ENCODE results near the gene BCDIN3D.
"Not testable (repeated sequence)": the region's sequence is repeated elsewhere in the genome, so short reads cannot be mapped to it uniquely, and the experiment has no call there.

The BCDIN3D gene

DNA sequence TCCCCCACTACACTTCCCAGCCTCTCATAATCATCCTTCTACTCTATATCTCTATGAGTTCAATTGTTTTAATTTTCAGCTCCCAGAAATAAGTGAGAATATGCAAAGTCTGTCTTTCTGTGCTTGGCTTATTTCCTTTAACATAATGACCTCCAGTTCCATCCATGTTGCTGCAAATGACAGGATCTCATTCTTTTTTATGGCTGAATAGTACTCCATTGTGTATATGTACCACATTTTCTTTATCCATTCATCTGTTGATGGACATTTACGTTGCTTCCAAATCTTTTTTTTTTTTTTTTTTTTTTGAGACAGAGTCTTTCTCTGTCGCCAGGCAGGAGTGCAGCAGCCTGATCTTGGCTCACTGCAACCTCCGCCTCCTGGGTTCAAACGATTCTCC is 13.0 kb upstream of the BCDIN3D start:
- not testable (repeated sequence) for DNase-seq

DNA sequence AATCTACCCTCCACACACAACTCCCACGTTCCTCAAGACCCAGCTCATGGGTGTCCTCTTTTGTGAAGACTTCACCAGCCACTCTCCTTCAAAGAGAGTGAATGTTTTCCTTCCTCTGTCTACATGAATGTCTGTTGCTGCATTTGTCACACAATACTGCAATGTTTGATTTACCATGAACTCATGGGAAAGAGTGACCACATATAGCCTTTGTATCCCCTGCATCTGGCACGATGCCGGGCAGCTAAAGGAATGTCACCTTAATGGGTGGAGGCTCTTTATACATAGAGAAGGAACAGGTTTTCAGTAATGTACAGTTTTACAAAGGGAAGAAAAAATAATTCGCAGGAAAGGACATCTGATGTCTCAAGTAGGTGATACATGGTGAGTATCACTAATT is 12.1 kb upstream of the BCDIN3D start:
- no peak for DNase-seq

DNA sequence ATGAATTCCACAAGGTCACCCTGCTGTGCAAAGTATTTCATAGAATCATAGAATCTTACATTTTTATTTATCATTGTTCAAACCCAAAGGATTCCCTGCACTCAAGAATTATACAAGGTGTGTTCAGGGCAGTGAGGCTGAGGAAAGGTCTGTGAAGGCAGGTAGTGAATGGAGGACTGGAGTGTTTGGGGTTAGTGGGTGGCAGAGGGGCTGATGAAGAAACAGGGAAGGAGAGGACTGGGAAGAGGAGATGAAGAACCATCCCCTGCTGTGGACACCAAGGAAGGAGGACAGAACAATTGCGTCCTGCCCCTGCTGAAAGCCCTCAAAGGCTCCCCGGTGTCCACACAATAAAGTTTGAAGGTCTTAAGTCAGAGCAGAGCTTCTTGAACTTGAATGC is 10.8 kb upstream of the BCDIN3D start:
- no peak for DNase-seq

DNA sequence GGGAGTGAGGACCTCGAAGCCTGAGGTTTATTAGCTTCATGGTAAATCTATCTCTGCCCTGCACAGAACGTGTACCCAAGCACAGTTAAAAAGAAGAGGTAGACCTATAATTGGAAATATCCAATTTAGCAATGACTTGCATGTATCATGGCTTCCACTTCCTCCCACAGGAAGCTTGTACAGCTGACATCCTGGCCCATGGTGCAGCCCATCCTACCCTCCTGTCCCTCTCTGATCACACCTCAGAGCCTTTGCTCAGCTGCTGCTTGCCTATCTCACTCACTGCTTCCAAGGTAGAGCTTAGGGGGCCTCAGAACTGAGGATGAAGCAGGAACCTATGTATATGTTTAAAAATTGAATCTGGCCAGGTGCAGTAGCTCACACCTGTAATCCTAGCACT is 4.3 kb upstream of the BCDIN3D start:
- no peak for DNase-seq

DNA sequence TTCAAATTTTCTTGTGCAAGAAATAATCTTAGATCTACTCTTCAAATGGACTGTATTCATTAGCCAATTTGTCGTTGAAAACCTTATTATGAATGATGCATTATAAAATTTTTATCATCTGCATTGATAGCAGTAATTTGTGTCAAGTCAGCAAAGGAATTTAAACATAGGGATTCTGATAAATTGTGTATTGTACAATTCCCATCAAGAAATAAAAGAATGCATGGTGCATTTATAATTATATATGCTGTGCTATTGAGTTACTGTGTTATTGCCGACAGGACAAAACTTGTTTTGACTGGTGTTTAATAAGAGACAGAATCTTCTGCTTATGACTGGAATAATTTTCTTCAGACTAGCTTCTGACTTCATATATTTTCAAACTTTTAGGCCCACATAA is 3.1 kb upstream of the BCDIN3D start:
- no peak for DNase-seq

DNA sequence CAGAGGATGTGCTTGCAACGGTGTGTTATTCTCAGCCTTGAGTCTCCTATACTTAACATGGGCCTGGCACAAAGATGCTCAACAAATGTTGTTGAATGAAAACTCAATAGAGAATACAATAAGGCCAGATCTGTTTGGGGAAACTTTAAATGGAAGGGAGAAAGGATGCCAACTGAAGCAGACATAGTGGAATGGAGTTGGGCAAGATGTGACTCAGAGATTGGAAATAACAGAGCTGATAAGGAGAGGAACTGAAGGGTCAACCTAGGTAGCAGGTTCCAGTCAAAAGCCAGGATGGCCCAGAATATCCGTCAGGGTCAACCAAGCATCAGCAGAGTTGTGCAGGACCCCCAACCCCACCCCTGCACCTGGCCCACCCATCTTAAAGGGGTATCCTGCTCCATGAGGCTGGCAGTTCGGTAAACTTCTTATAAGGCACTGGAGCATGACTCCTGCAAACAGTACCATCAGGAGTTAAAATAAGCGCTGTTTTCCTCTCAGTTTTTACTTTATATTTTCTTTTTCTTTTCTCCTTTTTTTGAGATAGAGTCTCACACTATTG is 1.1 kb upstream of the BCDIN3D start:
- no peak for DNase-seq

DNA sequence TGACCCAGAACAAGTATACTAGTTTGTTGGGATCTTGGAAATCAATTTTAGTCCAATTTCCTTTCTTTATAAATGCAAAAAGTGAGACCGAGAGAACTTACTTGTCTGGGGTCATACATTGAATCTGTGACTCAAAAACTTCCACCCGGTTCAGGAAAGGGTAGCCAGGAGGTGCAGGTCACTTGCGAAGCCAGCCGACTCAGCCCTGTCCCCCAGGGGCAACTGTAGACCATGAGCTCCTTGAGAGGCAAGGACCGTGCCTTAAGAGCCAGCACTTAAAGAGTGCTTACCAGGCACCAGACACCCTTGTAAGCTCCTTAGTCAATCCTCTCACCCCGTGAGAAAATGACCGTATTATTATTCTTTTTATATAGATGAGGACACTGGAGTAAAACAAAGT is 505 bp upstream of the BCDIN3D start:
- DNase-seq: no peak

DNA sequence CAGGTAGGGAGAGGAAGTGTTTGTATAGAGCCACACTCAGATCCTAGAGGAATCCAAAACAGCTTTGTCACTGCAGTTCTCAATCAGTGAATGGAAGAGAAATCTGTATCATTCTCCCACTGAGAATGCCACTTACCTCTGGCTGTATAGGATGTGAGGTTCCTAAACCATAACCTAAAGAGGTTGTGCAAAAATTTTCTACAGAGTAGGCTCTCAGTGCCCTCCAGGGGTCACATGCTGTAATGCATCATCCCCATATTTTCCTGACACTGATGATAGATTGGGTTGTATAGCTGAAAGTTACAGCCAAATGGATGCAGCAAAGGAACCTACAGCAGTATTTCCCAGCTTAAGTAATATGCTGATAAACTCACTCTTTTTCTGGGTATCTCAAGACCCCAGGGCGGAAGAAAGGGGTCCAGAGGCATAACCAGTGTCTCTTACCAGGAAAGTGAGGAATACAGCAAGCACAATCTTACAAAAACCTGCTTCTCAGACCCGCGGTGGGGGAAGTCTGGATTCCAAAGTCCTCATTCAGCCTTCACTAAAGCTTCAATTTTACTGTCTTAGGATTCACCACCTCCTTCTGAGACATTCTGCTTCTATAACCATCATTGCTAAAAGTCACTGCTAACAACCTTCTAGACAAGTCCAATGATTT is 3.8 kb downstream of the BCDIN3D start:
- DNase-seq: peak; percentile 25

DNA sequence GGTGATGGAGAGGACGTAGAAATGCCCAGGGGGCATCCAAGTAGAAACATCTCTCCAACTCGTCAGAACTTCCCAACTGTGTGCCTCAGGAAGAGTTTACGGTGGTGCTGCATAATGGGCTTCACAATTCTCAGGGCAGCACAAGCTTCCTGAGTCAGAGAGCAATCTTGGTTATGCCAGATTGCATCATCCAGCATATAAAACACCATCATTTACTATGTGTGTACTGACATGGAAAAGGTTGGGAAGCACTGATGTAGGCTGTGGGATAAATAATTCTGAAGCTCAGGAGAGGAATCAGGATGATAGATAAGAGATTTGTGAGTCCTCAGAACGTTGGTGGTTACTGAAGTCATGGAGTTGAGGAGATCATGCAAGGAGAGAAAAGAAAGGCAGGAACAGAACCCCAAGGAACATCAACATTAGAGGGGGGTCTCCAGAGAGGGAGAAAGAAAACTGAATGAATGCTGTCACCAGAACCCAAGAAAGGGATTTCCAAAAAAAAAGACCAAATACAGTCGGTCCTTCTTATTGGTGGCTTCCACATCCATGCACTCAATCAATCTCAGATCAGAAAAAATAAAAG is 10.0 kb downstream of the BCDIN3D start:
- no peak for DNase-seq

DNA sequence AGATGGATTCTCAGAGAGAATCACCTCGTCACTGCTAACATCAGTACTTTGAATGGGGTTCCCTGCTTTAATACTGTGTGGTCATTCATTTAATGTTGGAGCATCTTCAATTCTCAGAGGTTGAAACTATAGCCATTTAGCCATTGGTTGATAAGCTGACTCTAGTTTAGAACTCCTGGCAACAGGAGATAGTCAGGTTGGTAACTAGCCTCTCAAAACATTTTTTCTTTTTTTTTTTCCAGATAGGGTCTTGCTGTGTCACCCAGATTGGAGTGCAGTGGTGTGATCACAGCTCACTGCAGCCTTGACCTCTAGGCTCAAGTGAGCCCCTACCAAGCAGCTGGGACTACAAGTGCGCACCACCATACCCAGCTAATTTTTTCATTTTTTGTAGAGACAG is 11.2 kb downstream of the BCDIN3D start:
- no peak for DNase-seq

DNA sequence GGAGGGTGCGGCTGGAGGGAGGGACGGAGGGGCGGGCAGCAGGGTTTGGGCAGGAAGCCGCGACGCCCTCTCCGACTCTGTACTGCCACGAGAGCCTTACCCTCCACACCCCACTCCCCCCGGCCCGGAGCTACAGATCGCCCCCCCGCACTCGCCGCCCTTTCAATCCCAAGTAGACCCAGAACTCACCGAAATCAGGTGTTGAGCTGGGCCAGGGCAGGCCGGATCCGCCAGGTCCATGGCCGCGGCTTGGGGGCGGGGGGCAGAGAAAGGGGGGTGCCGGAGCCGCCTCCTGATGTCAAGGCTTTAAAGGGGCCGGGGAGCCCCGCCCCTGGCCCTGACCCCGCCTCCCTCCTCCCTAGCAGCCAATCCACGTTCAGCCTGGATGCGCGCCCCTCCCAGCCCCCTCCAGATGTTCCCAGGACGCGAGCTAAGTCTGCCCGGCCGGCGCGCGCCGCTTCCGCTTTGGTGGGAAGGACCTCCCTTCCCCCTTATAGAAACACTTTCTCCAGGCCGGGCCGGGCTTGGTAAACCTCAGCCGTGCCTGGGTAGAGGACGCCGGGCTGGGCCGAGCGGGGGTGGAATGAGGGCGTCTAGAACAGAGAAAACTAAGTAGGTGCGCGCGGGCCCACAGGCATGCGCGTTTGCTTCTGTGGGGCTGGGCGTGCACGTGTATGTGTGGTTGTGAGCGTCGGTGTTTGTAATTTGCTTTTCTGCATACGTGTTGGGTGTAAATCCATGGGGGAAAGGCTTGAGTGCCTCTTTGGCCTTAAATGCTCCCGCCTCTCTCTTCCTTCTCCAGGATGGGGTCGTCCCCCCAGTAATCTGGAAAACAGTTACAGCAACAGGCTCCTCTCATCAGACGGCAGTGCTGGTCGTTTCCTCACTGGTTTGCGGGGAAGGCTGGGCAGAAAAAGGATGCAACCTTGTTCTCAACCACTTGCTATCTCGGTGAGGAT is 14.5 kb downstream of the BCDIN3D start, which contains the start of gene NCKAP5L:
TSS of gene NCKAP5L (minus strand) at position 281 of the 959 bp plus-strand sequence. CDS start 24,369 bp downstream, outside the sequence.
- DNase-seq: peak; percentile 90

DNA sequence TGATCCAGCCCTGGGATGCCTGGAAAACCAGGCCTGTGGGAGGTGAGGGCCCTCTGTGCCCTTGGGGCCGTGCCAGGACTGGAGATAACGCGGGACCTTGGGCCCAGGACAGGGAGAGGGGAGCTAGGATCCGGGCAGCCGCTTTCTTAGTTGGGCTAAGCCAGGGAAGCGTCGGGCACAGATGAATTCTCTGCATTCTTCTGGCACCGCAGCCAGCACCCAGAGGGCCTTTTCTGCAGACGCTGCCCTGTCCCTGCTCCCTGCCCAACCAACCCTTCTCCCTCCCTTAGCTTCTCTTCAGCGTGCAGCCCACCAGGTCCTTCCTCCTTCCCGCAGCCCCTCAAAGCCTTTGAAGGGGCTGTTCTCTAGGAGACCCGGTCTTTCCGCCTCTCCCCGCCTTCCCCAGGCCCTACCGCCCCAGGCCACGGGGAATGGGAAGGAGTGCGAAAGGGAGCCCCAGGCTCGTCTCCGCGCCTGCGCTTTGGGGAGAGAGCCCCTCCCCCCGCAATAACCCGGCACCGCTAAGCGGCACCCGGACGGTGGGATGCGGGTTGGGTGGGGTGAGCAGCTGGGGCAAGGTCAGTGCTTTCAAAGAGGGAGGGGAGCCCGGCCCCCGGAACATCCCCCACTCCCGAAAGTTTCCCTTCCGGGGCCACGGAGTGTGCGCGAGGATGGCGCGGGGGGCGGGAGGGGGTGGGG is 15.4 kb downstream of the BCDIN3D start:
- DNase-seq: no peak

DNA sequence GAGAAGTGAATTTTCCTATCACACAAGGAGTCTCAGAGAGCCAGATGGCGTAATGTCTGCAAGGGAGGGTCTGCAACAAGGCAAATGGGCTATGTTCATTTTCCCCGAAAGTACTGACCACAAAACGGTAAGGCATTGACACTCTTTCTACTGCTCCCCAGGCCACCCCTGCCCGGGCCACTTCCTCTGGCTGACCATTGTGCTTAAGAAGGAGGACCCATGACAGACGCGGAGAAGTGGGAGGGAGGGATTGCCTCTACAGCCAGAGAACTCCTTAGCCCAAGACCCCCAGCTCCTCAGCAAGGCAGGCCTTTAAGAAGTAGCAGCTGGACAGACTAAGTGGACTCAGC is 15.9 kb downstream of the BCDIN3D start:
- no peak for DNase-seq

DNA sequence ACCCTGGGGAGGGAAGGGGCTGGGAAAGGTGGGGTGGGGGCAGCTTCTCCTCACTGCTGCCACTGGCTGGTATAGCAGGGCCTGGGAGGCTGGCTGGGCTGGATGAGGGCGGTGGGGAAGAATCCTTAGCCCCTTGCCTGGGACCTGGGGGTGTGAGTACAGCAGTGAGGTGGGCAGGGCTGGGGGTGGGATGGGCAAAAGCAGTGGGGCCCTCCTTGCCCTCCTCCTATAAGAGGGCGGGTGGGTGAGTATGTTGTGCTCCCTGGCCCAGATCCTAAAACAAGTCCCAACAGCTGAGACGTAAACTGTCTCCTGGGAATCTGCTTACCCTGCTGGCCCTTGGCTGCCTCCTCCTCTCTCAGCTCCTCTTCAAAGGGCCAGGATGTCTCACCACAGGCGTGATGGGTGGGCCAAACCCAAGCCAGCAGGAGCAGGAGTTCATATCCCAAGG is 16.9 kb downstream of the BCDIN3D start:
- DNase-seq: no peak

DNA sequence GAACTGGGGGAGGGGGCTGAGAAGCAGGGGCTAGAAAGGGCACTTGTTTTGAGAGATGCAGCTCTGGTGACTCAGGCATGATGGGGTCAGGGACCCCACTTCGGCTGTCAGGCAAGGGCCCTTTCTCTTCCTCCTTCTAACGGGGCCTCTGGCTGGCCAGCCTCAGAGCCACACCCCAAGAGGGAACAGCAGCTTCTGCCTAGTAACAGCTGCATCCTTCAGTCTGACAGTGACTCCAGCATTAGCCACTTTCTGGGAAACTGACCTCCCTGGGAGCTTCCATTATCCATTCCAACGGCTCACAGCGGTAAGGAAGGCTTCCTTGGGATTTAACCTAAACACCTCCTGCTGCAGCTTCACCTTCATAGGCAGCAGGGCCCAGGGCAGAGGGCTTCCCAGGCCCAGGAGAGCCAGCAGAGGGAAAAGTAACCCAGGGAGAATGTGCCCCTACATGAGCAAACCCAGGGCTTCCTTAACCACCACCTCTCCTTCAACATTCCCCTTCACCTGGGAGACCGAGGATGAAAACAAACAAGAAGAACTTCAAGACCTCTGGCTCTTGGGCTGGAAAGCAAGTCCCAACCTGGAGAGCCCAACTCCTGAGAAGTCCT is 17.4 kb downstream of the BCDIN3D start:
- no peak for DNase-seq

DNA sequence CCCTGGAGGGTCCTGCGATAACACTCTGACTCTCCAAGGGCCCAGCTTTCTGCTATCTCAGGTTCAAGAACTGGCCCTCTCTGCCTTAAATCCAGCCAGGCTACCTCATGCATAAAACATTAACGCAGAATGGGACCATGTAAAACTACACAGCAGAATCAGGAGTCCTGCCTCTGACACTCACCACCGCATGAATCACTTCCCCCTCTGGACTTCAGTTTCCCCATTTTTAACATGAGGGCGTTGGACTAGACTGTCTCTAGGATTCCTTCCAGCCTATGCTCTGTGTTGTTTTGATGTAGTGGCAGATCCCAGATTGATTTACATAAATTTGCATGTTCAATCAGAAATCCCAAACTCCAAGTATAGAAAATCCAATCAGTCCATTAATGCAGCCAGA is 18.0 kb downstream of the BCDIN3D start:
- DNase-seq: no peak

DNA sequence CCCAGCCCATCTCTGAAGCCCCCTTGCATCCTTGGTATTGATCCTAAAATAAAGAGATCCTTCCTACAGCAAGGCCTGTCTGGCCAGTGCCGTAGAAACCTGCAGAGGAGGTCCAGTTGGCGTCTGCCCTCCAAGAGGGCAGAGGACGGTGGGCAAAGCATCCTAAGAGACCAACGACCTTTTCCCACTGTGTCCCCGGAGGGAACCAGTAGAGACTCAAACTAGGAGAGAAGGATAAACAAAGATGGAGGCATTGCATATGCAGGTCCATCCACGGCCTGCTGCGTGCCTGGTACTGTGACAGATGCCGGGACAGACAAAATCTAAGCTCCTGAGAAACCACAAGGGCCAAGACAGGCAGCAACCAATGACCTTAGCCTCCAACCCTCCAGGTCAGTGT is 18.5 kb downstream of the BCDIN3D start:
- DNase-seq: no peak

DNA sequence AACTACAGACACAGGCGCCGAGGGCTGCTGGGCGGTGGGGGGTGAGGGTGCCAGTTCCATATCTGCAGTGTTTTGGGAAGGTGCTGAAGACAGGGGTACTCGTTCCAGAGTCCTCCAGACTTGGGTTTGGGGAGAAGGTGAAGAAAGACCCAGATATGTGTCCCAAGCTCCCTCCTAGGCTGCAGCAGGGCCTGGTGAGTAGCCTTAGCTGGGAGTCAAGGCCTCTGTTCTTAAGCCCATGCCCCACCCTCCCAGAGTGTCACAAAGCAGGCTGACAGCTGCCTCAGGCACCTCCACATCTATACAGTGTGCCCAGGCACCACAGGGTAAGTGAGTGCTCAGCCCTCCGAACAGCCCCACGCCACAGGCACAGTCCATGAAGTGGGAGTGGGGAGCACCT is 19.0 kb downstream of the BCDIN3D start:
- no peak for DNase-seq

DNA sequence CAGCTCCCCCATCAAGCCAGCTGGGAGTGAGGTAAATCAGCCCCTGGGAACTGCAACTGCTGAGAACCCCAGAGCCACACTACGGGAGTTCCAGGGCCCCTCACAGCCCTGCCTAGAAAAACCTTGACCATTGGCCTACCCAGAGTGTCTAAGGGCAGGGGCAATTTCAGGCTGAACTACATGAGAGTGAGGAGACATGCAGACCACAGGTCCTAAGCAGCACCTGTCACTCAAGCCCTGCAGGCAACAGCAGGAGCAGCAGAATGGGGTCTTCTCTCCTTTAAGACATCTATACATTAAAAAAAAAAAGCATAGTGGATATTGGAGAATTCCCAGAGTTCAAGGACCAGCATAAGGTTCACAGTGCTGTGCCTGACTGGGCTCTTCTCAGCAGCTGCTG is 19.6 kb downstream of the BCDIN3D start:
- DNase-seq: no peak

DNA sequence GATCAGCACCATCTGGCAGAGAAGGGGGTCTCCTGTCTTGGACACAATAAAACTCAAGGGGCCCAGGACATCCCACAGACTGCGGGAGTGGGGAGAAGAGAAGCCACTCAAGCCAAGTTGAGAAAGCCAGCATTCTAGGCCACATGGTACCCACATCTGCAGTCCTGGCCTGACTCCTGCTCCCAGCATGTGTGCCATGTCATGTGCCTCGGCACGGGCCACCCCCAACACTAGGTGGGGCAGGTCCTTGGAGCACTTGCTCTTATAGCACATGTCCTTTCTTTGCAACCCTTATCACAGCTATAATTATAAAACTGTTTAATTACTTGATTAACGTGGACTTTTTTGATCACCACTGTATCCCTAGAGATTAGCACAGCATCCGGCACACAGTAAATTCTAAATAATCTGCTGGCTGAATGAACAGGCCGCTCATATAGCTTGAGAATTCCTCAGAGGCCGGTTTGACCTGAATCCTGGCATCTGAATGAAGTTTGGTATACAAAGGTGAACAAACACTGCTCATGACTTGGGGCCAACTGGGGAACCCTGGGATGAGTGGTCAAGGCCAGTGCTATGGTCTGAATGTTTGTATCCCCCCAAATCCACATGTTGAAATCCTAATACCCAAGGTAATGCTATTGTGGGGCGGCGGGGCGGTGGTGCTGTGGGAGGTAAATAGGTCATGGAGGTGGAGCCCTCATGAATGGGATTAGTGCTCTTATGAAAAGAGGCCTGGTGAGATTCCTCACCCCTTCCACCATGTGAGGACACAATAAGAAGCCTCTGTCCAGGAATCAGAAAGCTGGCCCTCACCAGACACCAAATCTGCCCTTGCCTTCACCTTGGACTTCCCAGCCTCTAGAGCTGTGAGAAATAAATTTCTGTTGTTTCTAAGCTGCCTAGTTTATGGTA is 21.3 kb downstream of the BCDIN3D start:
- DNase-seq: no peak

DNA sequence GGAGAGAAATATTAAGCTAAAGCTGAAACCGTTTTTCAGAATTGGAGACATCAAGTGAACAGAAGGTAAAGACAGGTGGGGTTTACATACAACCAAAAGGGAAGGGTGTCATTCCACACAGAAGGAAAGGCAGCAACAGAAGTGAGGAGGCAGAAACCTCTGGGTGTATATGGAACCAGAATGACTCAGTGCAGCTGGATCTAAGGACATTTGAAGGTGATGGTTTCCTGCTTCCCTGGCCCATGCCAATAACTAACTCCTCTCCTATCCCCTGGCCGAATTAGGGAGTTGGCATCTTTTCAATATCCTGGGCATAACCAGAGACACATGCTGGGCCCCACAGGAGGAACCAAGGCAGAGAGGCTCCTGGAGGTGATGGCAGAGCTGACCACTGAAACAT is 23.1 kb downstream of the BCDIN3D start:
- no peak for DNase-seq

Data from NCI-H2107 (cell line).